HT1080 (cell line): ENCODE data around the gene LTC4S. TPM values are rescaled to one million over a fixed set of nuclear protein-coding genes. Genes with fewer than 3 reads are reported as not detected.
A peak's percentile ranks its signal among the peaks of the same experiment; 100 is the strongest.

Experiments
- DNase-seq: peaks from one replicate; pipeline ENCODE4 v3.0.0-alpha.2; 2015; ENCODE audit warnings: low read depth
- total RNA-seq: library from RNA; depleted of rRNA; stranded (reverse); fragments of >200 nt; shearing (Covaris generic); gene quantifications from 2 replicates; pipeline ENCODE4 v1.2.3, GENCODE V29; 2014

LTC4S gene
- total RNA-seq, 1 experiment from 2014 or later: not detected

- no peak for DNase-seq
Observed at GRCh38 chr5:179795049-179795862, 1.5 kb downstream of the LTC4S start.

- DNase-seq: peak; percentile 73
Observed at GRCh38 chr5:179795863-179796833, 2.4 kb downstream of the LTC4S start.

GRCh38 chr5:179796877-179797608 lies 3.3 kb downstream of the LTC4S start:
- DNase-seq: no peak

- no peak for DNase-seq
Observed at GRCh38 chr5:179797741-179798140, 4.0 kb downstream of the LTC4S start.

GRCh38 chr5:179798144-179798770 lies 4.5 kb downstream of the LTC4S start:
- no peak for DNase-seq

GRCh38 chr5:179798771-179799643 lies 5.2 kb downstream of the LTC4S start:
- DNase-seq: no peak

- no peak for DNase-seq
Observed at GRCh38 chr5:179799644-179799973, 5.8 kb downstream of the LTC4S start.

GRCh38 chr5:179800071-179800695 lies 6.4 kb downstream of the LTC4S start:
- DNase-seq: no peak

GRCh38 chr5:179800696-179801201 lies 7.0 kb downstream of the LTC4S start:
- DNase-seq: no peak

GRCh38 chr5:179801304-179802206 lies 7.8 kb downstream of the LTC4S start:
- no peak for DNase-seq

- no peak for DNase-seq
Observed at GRCh38 chr5:179802207-179802883, 8.6 kb downstream of the LTC4S start.

GRCh38 chr5:179802950-179803562 lies 9.3 kb downstream of the LTC4S start:
- no peak for DNase-seq

- peak; percentile 58 for DNase-seq
Observed at GRCh38 chr5:179803651-179804554, 10.1 kb downstream of the LTC4S start.

GRCh38 chr5:179804555-179804947 lies 10.8 kb downstream of the LTC4S start:
- DNase-seq: no peak

- DNase-seq: no peak
Observed at GRCh38 chr5:179805070-179805528, 11.3 kb downstream of the LTC4S start.
